AG10803 (cell line): Measurements from ENCODE around the gene DCTN4.

Experiments used
- DNase-seq: peaks from one replicate; pipeline ENCODE4 v3.0.0; 2010; ENCODE audit warnings: low read depth
- H3K4me3 ChIP-seq: 2 replicates; pipeline ENCODE4 v1.5.1; 2011; ENCODE audit warnings: mild to moderate bottlenecking, low read length, control low read depth
- TF ChIP-seq, protein P1 (sequence below): conservative IDR thresholded peaks from 2 replicates; pipeline ENCODE4 v1.5.1; 2011; ENCODE audit warnings: mild to moderate bottlenecking, low read length, control low read depth, inconsistent platforms

DCTN4 gene

GRCh38 chr5:150734579-150735384, 24.0 kb downstream of the DCTN4 start:
- DNase-seq: no peak
- TF ChIP-seq, protein P1, sequence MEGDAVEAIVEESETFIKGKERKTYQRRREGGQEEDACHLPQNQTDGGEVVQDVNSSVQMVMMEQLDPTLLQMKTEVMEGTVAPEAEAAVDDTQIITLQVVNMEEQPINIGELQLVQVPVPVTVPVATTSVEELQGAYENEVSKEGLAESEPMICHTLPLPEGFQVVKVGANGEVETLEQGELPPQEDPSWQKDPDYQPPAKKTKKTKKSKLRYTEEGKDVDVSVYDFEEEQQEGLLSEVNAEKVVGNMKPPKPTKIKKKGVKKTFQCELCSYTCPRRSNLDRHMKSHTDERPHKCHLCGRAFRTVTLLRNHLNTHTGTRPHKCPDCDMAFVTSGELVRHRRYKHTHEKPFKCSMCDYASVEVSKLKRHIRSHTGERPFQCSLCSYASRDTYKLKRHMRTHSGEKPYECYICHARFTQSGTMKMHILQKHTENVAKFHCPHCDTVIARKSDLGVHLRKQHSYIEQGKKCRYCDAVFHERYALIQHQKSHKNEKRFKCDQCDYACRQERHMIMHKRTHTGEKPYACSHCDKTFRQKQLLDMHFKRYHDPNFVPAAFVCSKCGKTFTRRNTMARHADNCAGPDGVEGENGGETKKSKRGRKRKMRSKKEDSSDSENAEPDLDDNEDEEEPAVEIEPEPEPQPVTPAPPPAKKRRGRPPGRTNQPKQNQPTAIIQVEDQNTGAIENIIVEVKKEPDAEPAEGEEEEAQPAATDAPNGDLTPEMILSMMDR: no peak
- H3K4me3 ChIP-seq: no peak overlapping the region

DNA sequence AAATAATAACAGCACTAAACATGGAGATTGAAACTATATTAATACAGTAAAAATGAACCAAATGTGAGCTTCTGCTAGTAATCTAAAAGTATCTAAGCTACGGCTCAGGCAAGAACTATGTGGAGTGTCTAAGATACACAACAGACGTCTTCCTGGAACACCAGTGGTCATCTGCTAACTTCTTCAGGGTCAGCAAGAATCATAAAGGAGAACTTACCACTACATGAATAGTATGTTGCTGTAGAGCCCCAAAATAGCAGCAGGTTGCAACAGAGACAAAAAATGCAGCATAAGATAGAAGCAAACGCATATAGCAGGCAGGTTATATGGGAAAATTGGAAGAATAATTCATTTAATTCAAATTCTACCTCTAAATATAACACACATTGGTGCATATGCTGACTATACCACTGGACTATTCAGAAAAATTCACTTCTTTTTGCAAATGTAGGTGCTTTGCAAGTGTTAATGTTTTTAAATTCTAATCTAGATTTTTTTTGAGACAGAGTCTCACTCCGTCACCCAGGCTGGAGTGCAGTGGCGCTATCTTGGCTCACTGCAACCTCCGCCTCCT, 27.1 kb downstream of the DCTN4 start:
- no peak overlapping the region for H3K4me3 ChIP-seq
- no peak for DNase-seq
- TF ChIP-seq, protein P1: no peak

DNA sequence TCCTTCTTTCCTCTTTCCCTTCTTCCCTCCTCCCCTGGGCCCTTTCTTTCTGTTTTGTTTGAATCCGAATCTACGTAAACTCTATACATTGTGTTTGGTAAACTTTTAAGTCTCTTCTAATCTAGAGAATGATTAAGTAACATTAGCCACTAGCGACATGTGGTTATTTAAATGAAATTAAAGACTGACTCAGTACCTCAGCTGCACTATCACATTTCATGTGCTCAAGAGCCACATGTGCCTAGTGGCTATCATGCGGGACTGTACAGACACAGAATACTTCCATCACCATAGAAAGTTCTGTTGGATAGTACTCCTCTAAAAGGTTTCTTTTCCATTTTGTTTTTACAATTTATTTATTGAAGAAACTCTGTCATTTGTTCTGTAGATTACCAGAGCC, 29.0 kb downstream of the DCTN4 start:
- H3K4me3 ChIP-seq: no peak overlapping the region
- TF ChIP-seq, protein P1: no peak
- no peak for DNase-seq

DNA sequence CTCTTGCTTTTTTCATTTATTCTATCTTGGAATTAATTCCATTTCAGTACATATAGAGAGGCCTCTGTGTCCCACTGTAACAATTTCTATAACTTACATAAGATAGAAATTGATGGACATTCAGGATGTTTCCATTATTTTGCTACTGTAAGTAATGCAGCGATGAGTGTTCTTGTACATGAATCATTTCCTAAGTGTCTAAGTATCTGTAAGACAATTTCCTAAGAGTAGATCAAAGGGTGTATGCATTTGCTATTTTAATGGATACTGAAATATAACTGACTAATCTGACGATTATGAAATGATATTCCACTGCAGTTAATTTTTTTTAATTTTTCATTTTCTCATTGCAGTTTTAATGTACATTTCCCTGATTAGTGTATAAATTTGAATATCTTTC, 35.0 kb downstream of the DCTN4 start:
- no peak overlapping the region for H3K4me3 ChIP-seq
- TF ChIP-seq, protein P1: no peak
- DNase-seq: no peak

DNA sequence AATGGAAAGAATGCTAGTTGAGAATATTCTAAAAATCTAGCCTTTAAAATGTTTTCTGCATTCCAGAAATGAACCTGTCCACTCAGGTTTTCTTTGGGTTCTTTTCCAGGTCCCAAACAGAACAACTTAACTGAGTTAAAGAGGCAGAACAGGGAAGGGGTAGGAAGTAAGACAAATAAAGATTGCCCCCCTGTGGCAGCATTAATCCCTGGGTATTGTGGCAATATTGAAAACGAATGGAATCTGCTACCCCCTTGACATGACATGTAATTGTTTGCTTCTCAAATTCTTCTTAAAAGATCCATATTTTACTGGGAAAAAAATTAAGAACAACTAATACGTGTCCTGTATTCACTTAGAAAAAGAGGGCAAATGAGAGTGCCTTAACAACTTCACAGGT, 48.7 kb downstream of the DCTN4 start:
- TF ChIP-seq, protein P1: peak; percentile 44
- H3K4me3 ChIP-seq: no peak overlapping the region
- DNase-seq: peak; percentile 8

GRCh38 chr5:150706776-150707390, 51.9 kb downstream of the DCTN4 start:
- DNase-seq: no peak
- H3K4me3 ChIP-seq: no peak overlapping the region
- TF ChIP-seq, protein P1: no peak

- no peak overlapping the region for H3K4me3 ChIP-seq
- DNase-seq: no peak
- TF ChIP-seq, protein P1: no peak
These were observed 55.1 kb downstream of the DCTN4 start for GRCh38 chr5:150703762-150704161.
